OCI-LY7 (cell line): Measurements from ENCODE around the gene ARHGAP29.

Source experiments
- CTCF ChIP-seq: fragments of 200-600 bp; sonication (generic); conservative IDR thresholded peaks from 2 replicates; pipeline ENCODE4 v1.5.1; 2014; ENCODE audit warnings: mild to moderate bottlenecking, antibody characterized with exemption, low read length, moderate library complexity, mixed read lengths
- EZH2phosphoT487 ChIP-seq: fragments of 200-600 bp; sonication (generic); IDR thresholded peaks from 2 replicates; pipeline ENCODE4 v1.6.1; 2018; ENCODE audit warnings: low read depth, borderline replicate concordance, mild to moderate bottlenecking, mixed run types, antibody characterized with exemption, low read length, moderate library complexity, mixed read lengths

- TF ChIP-seq CTCF (no peak), EZH2phosphoT487 (no peak)
Measured at GRCh38 chr1:94284476-94284875, 47.1 kb upstream of the ARHGAP29 start.
